Measurements from ENCODE around the gene RAB30.

The RAB30 gene

DNA sequence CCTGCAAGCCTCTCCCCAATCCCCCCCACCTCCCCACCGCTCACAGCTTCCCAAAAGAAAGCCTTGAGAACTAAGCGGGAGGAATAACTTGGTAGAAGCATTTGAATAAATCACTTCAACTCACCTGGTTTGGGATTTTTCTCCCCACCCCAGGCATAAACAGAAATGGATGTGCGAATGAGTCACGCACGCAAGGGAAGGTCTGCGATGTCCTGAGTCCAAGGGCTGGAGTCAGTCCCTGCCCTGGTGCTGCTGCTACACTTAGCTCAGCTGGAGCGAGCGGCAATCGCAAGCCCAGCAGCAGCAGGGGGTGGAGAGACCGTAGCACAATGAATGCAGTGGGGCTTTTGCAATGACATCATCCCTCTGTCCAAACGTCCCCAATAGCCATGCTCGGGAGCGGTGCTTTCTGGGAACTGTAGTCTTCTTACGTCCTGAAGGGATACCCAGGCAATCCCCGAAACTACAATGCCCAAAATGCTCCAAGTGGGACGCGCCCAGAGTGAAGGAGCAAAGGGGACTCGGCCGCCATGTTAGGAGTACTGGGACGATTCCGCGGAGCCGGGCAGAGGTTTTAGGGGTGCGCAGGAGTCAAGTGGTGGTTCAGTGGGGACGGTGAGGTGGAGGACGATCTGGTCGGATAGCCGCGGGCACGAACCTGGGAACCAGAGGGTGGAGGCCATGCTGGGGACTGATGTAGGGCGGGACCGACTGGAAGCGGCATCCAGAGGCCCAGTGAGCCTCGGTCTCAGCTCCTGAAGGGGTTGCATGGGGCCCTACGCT, at the start of gene RAB30:
RAB30 (minus strand) TSS at position 331 of the 783 bp plus-strand sequence. CDS start 74,581 bp downstream, outside the sequence.
- DNase-seq (ENCODE audit: extremely low read depth in 1 of 2, low read depth in 1 of 2) = peak; percentile 76 to 94

DNA sequence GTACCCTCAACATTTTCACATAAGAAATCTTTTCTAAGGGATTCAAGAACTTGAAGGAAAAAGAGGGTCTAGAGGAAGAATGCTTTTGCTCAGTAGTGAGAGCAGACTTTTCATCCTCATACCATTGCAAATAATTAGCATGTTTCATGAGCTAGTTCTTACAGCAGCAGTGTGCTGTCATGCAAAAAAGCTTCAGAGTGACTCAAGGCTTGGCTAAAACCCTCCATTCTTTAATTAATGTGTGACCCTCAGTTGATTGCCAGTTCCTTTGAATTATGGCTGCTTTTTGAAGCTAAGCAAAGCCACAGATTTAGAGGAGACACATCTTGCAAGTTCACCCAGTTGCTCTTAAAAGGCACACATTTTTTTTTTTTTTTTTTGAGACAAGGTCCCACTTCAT, 48.6 kb upstream of the RAB30 start:
- DNase-seq (ENCODE audit: extremely low read depth in 1 of 2, low read depth in 1 of 2) = no peak

GRCh38 chr11:83119216-83119615, 47.5 kb upstream of the RAB30 start:
- DNase-seq (ENCODE audit: extremely low read depth in 1 of 2, low read depth in 1 of 2) = no peak

DNA sequence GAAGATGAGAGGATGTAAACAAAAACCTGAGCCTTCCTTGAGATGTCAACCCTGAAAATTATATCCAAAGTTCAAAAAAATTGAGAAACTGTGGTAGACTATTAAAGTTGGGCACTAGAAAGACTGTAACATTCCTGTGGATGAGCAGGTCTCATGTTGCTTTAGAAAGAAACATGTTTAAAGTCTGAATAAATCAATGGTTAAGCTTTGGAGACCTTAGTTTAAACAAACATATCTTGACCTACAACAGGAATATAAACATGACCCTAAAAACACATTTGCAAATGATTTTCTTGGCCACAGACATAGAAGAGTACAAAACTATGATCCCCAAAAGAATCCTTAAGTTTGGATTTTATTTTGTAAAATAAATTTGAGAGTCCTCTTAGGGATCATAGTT, 47.1 kb upstream of the RAB30 start:
- DNase-seq (ENCODE audit: extremely low read depth in 1 of 2, low read depth in 1 of 2) = no peak

- no peak for DNase-seq (ENCODE audit: extremely low read depth in 1 of 2, low read depth in 1 of 2)
These were observed 44.4 kb upstream of the RAB30 start for GRCh38 chr11:83116015-83116641.

- no peak for DNase-seq (ENCODE audit: extremely low read depth in 1 of 2, low read depth in 1 of 2)
These were observed 43.9 kb upstream of the RAB30 start for GRCh38 chr11:83115551-83115950.

- DNase-seq (ENCODE audit: extremely low read depth in 1 of 2, low read depth in 1 of 2) = no peak
These were observed 43.3 kb upstream of the RAB30 start for GRCh38 chr11:83115026-83115425.

DNA sequence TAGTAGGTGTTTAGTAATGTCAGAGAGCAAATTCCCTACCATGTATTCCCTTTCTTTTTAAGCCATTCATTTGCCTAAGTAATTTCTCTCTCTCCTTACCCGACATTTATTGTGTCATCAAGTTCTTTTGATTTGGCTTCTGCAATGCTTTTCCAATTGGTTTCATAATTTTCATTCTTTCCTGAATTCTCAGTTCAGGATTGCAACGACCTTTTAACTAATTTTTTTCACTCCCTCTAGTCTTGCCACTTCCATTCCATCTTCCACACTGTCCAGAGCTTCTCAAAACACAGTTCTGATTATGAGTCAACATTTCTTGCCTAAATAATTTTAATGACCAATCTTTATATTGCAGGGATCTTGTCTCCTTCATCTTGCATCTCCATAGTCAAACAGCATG, 41.2 kb upstream of the RAB30 start:
- DNase-seq (ENCODE audit: extremely low read depth in 1 of 2, low read depth in 1 of 2) = no peak

GRCh38 chr11:83105168-83105567, 33.5 kb upstream of the RAB30 start:
- DNase-seq (ENCODE audit: extremely low read depth in 1 of 2, low read depth in 1 of 2) = no peak

- no peak for DNase-seq (ENCODE audit: extremely low read depth in 1 of 2, low read depth in 1 of 2)
These were observed 31.1 kb upstream of the RAB30 start for GRCh38 chr11:83102834-83103233.

- DNase-seq (ENCODE audit: extremely low read depth in 1 of 2, low read depth in 1 of 2) = no peak
These were observed 25.9 kb upstream of the RAB30 start for GRCh38 chr11:83097429-83098075.

- DNase-seq (ENCODE audit: extremely low read depth in 1 of 2, low read depth in 1 of 2) = no peak
These were observed 21.9 kb upstream of the RAB30 start for GRCh38 chr11:83093634-83094033.

DNA sequence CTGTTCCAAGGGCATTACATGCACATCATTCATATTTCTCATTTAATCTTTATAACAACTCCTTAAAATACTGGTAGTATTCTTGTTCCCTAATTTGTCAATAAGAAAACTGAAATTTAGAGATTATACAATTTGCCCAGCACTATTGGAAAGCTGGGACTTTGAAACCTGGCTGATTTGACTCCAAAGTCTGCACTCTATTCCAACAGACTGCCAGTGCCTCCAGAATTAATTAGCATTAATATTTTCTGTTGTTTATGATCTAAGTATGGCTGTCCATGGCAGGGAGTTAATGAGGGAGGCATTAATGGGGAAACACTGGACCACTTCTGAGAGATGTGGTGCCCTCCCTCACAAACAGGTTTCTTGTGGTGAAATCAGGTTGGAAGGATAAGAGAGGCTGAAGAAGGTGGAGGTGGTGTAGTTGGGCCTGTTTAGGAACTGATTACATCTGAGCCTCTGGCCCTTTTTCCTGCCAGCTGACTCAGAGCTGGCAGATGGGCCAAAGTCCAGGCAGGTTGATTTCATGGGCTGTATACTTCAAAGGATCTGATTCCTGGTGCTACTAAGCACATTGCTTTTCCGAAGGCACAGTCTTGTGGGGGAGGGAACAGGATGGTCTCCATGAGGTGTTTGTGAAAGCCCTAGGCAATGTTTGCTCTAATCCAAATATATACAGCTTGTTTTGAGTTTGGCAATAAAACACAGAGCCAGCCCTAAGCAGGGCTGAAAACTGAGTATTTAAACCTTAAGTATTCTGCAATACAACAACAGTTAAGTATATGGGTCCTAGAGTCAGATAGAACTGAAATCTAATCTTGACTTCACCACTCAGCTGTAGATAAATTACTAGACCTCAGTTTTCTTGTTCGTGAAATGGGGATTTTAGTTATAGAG, 21.0 kb upstream of the RAB30 start:
- no peak for DNase-seq (ENCODE audit: extremely low read depth in 1 of 2, low read depth in 1 of 2)

GRCh38 chr11:83088965-83089364, 17.3 kb upstream of the RAB30 start:
- no peak for DNase-seq (ENCODE audit: extremely low read depth in 1 of 2, low read depth in 1 of 2)

- DNase-seq (ENCODE audit: extremely low read depth in 1 of 2, low read depth in 1 of 2) = no peak
These were observed 15.3 kb upstream of the RAB30 start for GRCh38 chr11:83087035-83087434.

- DNase-seq (ENCODE audit: extremely low read depth in 1 of 2, low read depth in 1 of 2) = no peak
These were observed 8.1 kb upstream of the RAB30 start for GRCh38 chr11:83079820-83080219.

GRCh38 chr11:83078269-83078668, 6.6 kb upstream of the RAB30 start:
- no peak for DNase-seq (ENCODE audit: extremely low read depth in 1 of 2, low read depth in 1 of 2)

GRCh38 chr11:83073884-83074283, 2.2 kb upstream of the RAB30 start:
- DNase-seq (ENCODE audit: extremely low read depth in 1 of 2, low read depth in 1 of 2) = no peak

- DNase-seq (ENCODE audit: extremely low read depth in 1 of 2, low read depth in 1 of 2) = no peak
These were observed 1.6 kb upstream of the RAB30 start for GRCh38 chr11:83073258-83073657.

DNA sequence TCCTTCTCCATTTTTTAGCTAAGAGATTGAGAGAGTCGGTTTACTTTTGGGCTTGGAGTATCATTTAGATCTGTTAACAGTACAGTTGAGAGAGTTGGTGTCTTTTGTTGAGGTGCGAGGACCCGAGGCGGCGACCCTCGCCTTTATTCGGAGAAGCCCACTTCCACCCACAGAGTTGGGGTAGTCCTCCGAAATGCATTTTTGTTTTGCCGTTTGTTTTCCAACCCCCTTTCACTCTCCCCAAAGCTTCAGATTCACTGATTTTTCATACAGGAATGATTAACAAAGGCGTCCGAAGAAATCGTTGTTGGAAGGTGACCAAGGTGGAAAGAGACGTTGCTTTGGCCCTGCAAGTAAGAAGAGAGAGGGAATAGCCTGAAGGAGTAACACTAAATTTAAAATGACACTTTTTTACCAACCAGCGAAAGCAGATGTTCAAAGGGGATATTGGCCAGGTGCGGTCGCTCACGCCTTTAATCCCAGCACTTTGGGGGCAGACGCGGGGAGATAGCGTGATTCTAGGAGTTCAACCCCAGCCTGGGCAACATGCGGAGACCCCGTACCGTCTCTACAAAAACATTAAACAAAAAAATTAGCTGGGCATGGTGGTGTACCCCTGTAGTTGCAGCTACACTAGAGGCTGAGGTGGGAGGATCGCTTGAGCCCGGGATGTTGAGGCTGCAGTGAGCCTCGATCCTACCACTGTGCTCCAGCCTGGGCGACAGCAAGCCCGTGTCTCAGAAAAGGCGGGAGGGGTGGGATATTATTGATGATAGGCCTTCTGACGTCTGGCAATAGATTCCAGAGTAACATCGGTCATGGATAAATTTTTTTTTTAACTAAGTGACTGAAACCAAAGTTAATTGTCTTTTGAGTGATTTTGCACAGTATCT, 899 bp upstream of the RAB30 start:
- no peak for DNase-seq (ENCODE audit: extremely low read depth in 1 of 2, low read depth in 1 of 2)
